Measurements from ENCODE around the gene DENND4A. TPM values are rescaled to one million over a fixed set of nuclear protein-coding genes. Genes with fewer than 3 reads are reported as not detected.

DENND4A gene
- total and polyA plus RNA-seq, 9 of the 15 experiments (the other 6 are each of a cell fraction or from before 2014, with no cell fraction given), result 6.8 to 32.3 (median 19.9) TPM

DNA sequence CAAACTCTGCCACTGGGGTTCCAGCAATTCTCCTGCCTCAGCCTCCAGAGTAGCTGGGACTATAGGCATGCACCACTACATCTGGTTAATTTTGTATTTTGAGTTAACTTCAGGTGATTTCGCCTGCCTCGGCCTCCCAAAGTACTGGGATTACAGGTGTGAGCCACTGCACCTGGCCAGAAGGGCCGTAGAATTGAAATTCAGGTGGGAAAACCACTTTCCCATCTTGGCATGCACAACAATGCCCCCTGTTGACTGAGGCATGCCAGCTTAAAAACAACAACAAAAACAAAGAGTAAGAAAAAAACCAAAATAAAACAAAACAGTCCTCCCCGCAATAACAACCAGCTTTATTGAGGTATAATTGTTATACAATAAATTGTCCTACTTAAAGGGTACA is 44.6 kb upstream of the DENND4A start:
- Histone ChIP-seq H3K36me3 (ENCODE audit: control insufficient read depth, insufficient read depth, low read length) (no peaks in the 10 kb centered on the region), H3K27me3 (ENCODE audit: control insufficient read depth in 2 of 2, insufficient read depth in 2 of 2, low read length in 2 of 2) (no peaks in the 10 kb centered on the region), H3K27ac (ENCODE audit: extremely low read depth, low read depth, low read length) (peak overlapping the region; percentile 93), H3K4me2 (ENCODE audit: insufficient read depth, low read length) (peak overlapping the region; percentile 37; the same call in 1 of the 2 replicates), H3K4me3 (no peak overlapping the region), H4K20me1 (replicated peaks; ENCODE audit: control insufficient read depth, insufficient read depth, low read length) (no peaks in the 10 kb centered on the region), H3K79me2 (ENCODE audit: control insufficient read depth, insufficient read depth, low read length) (no peaks in the 10 kb centered on the region), H3K9me3 (replicated peaks; ENCODE audit: control insufficient read depth, insufficient read depth, low read depth, low read length) (no peaks in the 10 kb centered on the region), H3K4me1 (replicated peaks in 1 of 2; ENCODE audit: control insufficient read depth in 2 of 2, insufficient read depth in 2 of 2, low read length in 2 of 2) (peaks cover 27 to 66% of the 10 kb centered on the region in 2 experiments), H3K9ac (ENCODE audit: insufficient read depth in 1 of 2, low read depth in 2 of 2, low read length in 2 of 2) (peak overlapping the region in 1 of 2 experiments; percentile 73; a peak in 2 of 4 replicates), H3K9me1 (ENCODE audit: control insufficient read depth, insufficient read depth, low read length) (no peaks in the 10 kb centered on the region), H2AFZ (ENCODE audit: low read depth, low read length) (peak overlapping the region; percentile 89; the same call in 1 of the 2 replicates)
- intact Hi-C loops (cut with micrococcal nuclease) (loop anchor here (5.0 kb wide), 1 partner anchor 199 kb away; no protein-coding TSS in a partner anchor), in situ Hi-C loops (cut with MboI) (no loop called here)
- DNase-seq (ENCODE audit: extremely low read depth in 1 of 4, low spot score in 3 of 4) (no peak), FAIRE-seq (no peak), ATAC-seq (no peak)
- TF ChIP-seq, protein P1, sequence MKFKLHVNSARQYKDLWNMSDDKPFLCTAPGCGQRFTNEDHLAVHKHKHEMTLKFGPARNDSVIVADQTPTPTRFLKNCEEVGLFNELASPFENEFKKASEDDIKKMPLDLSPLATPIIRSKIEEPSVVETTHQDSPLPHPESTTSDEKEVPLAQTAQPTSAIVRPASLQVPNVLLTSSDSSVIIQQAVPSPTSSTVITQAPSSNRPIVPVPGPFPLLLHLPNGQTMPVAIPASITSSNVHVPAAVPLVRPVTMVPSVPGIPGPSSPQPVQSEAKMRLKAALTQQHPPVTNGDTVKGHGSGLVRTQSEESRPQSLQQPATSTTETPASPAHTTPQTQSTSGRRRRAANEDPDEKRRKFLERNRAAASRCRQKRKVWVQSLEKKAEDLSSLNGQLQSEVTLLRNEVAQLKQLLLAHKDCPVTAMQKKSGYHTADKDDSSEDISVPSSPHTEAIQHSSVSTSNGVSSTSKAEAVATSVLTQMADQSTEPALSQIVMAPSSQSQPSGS (CRISPR knock-in tag; IDR thresholded peaks at IDR 0.05), result no peak
- TF ChIP-seq, protein P2, sequence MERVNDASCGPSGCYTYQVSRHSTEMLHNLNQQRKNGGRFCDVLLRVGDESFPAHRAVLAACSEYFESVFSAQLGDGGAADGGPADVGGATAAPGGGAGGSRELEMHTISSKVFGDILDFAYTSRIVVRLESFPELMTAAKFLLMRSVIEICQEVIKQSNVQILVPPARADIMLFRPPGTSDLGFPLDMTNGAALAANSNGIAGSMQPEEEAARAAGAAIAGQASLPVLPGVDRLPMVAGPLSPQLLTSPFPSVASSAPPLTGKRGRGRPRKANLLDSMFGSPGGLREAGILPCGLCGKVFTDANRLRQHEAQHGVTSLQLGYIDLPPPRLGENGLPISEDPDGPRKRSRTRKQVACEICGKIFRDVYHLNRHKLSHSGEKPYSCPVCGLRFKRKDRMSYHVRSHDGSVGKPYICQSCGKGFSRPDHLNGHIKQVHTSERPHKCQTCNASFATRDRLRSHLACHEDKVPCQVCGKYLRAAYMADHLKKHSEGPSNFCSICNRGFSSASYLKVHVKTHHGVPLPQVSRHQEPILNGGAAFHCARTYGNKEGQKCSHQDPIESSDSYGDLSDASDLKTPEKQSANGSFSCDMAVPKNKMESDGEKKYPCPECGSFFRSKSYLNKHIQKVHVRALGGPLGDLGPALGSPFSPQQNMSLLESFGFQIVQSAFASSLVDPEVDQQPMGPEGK (CRISPR knock-in tag; IDR thresholded peaks at IDR 0.05; ENCODE audit: borderline replicate concordance), result no peak
- peak; percentile 38 for TF ChIP-seq ZNF699 (CRISPR knock-in tag; IDR thresholded peaks at IDR 0.05; ENCODE audit: insufficient replicate concordance)
- TF ChIP-seq PTRF (tag; IDR thresholded peaks at IDR 0.05), result no peak
- peak; percentile 22 to 29; a peak in 1 of 4 replicates for TF ChIP-seq FOXK2 (conservative IDR thresholded peaks at IDR 0.05 in 1 of 2, IDR thresholded peaks at IDR 0.05 in 1 of 2; ENCODE audit: low read depth in 2 of 2)
- TF ChIP-seq RFX7 (CRISPR knock-in tag; IDR thresholded peaks at IDR 0.05), result no peak
- TF ChIP-seq RAD21 (CRISPR knock-in tag; conservative IDR thresholded peaks at IDR 0.05 in 1 of 2, IDR thresholded peaks at IDR 0.05 in 1 of 2), result peak in 1 of 2 experiments; percentile 40; a peak in 2 of 4 replicates
- TF ChIP-seq, protein P3, sequence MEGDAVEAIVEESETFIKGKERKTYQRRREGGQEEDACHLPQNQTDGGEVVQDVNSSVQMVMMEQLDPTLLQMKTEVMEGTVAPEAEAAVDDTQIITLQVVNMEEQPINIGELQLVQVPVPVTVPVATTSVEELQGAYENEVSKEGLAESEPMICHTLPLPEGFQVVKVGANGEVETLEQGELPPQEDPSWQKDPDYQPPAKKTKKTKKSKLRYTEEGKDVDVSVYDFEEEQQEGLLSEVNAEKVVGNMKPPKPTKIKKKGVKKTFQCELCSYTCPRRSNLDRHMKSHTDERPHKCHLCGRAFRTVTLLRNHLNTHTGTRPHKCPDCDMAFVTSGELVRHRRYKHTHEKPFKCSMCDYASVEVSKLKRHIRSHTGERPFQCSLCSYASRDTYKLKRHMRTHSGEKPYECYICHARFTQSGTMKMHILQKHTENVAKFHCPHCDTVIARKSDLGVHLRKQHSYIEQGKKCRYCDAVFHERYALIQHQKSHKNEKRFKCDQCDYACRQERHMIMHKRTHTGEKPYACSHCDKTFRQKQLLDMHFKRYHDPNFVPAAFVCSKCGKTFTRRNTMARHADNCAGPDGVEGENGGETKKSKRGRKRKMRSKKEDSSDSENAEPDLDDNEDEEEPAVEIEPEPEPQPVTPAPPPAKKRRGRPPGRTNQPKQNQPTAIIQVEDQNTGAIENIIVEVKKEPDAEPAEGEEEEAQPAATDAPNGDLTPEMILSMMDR (IDR thresholded peaks at IDR 0.05 in 2 of 3, conservative IDR thresholded peaks at IDR 0.05 in 1 of 3; ENCODE audit: insufficient read depth in 2 of 3, low read depth in 1 of 3, low read length in 3 of 3), result peak; percentile 1 to 42 (median 40); a peak in 2 of 6 replicates
- TF ChIP-seq MYC (IDR thresholded peaks at IDR 0.05; ENCODE audit: low read depth, low read length), result no peak
- no peak for TF ChIP-seq MYC (CRISPR knock-in tag; IDR thresholded peaks at IDR 0.05; ENCODE audit: borderline replicate concordance, low read depth)
- peak; percentile 56; the same call in 1 of the 2 replicates for TF ChIP-seq ZEB2 (IDR thresholded peaks at IDR 0.05)
- ChIA-PET POLR2A (interaction anchor here (1.4 to 2.1 kb wide), 2 partner anchors 13 to 26 kb away, joined by 5 to 6 read pairs; no protein-coding TSS in a partner anchor), CTCF (ENCODE audit: low intra/inter-chr PET ratio) (no interaction called here)
- no TSS peak for BruUV-seq (replicated peaks)
- 80% methylated on average over 4 of the region's 4 CpGs for WGBS (ENCODE audit: insufficient coverage, low coverage, missing lambda C conversion rate)
